GM12878 (cell line): Measurements from ENCODE around the gene PLB1. TPM values are rescaled to one million over a fixed set of nuclear protein-coding genes. Genes with fewer than 3 reads are reported as not detected.

Experiments used
- ATAC-seq: fragments of 200-7000 bp; cut with Tn5 transposase; 3 replicates; pipeline ENCODE4 v1.9.1; 2020; ENCODE audit warnings: mild to moderate bottlenecking, moderate library complexity
- BruUV-seq: library from RNA; stranded (reverse); fragments of 400-500 nt; replicated peaks from 2 replicates; lab custom pipeline; 2021; lab: Mats Ljungman, UMichigan
- CTCF ChIA-PET: fragments of 300-600 bp; sonication (Branson Sonifier 250); formaldehyde crosslinking; extraction: SDS; loops from one replicate; lab custom pipeline; 2021; ENCODE audit warnings: inconsistent platforms; lab: Yijun Ruan, JAX
- POLR2A ChIA-PET: fragments of 350-600 bp; formaldehyde crosslinking; extraction: SDS; loops from one replicate; lab custom pipeline; 2021; ENCODE audit warnings: inconsistent platforms; lab: Charles Lee
- RAD21 ChIA-PET: fragments of 300-600 bp; sonication (Branson Sonifier 250); formaldehyde crosslinking; loops from one replicate; lab custom pipeline; 2023; ENCODE audit warnings: antibody characterized with exemption; ENCODE audit not compliant: unreplicated experiment; lab: Charles Lee
- SMC1A ChIA-PET: fragments of 300-600 bp; sonication (Branson Sonifier 250); formaldehyde crosslinking; loops from one replicate; lab custom pipeline; 2023; ENCODE audit not compliant: unreplicated experiment, uncharacterized antibody; lab: Charles Lee
- DNase-seq: peaks from one replicate; pipeline ENCODE4 v3.0.0-alpha.2; 2011; ENCODE audit warnings: low read depth, low spot score
- FAIRE-seq: peaks from 3 replicates; lab custom pipeline; 2011; peaks lifted over from hg19 to GRCh38; lab: Jason Lieb, UNC
- H2AFZ ChIP-seq: 2 replicates; pipeline ENCODE4 v1.6.0; 2011; ENCODE audit warnings: low read depth, low read length, control low read depth; ENCODE audit not compliant: control insufficient read depth
- H3K27ac ChIP-seq: 2 replicates; pipeline ENCODE4 v1.5.1; 2011; ENCODE audit warnings: control low read depth; ENCODE audit not compliant: control insufficient read depth, insufficient read depth
- H3K27me3 ChIP-seq, 2 experiments: replicated peaks in 1 of 2; 2 replicates each; pipeline versions ENCODE4 v1.6.0 to v1.6.1; 2011; ENCODE audit warnings: low read length in 1 of 2; ENCODE audit not compliant: control insufficient read depth in 2 of 2, insufficient read depth in 2 of 2
- H3K36me3 ChIP-seq, 2 experiments: 2 replicates each; pipeline ENCODE4 v1.5.1; 2011; ENCODE audit warnings: low read length in 1 of 2; ENCODE audit not compliant: control insufficient read depth in 2 of 2, insufficient read depth in 2 of 2
- H3K4me1 ChIP-seq: 2 replicates; pipeline ENCODE4 v1.6.1; 2011; ENCODE audit warnings: mild to moderate bottlenecking, low read length, moderate library complexity, mixed read lengths; ENCODE audit not compliant: control insufficient read depth, insufficient read depth
- H3K4me2 ChIP-seq: 2 replicates; pipeline ENCODE4 v1.6.0; 2011; ENCODE audit warnings: control low read depth; ENCODE audit not compliant: control insufficient read depth, insufficient read depth
- H3K4me3 ChIP-seq: fragments of 200-600 bp; sonication (generic); 2 replicates; pipeline ENCODE4 v1.5.1; 2016
- H3K79me2 ChIP-seq: 2 replicates; pipeline ENCODE4 v1.6.0; 2011; ENCODE audit warnings: low read length; ENCODE audit not compliant: control insufficient read depth, insufficient read depth
- H3K9ac ChIP-seq: 2 replicates; pipeline ENCODE4 v1.8.0; 2011; ENCODE audit warnings: low read length, control low read depth, mixed read lengths; ENCODE audit not compliant: control insufficient read depth, insufficient read depth
- H3K9me3 ChIP-seq: replicated peaks from 3 replicates; pipeline ENCODE4 v1.5.1; 2011; ENCODE audit warnings: mild to moderate bottlenecking, low read length; ENCODE audit not compliant: control insufficient read depth, insufficient read depth
- H4K20me1 ChIP-seq: 2 replicates; pipeline ENCODE4 v1.6.0; 2011; ENCODE audit not compliant: control insufficient read depth, insufficient read depth
- BCL11A ChIP-seq: IDR thresholded peaks from 2 replicates; pipeline ENCODE4 v1.6.1; 2011; ENCODE audit warnings: low read depth, low read length
- CBX3 ChIP-seq: fragments of 200-600 bp; sonication (generic); IDR thresholded peaks from 2 replicates; pipeline ENCODE4 v1.6.1; 2016; ENCODE audit warnings: low read depth, borderline replicate concordance
- EP300 ChIP-seq, 2 experiments: fragments of 150-350 bp in 1 of 2; IDR thresholded peaks; 2 replicates each; pipeline ENCODE4 v1.6.1; 2011 to 2012; ENCODE audit warnings: low read depth in 2 of 2, low read length in 2 of 2, borderline replicate concordance in 1 of 2, improper control_type of control experiment in 1 of 2, inconsistent platforms in 1 of 2; ENCODE audit not compliant: control insufficient read depth in 1 of 2
- HDAC6 ChIP-seq: fragments of 200-600 bp; sonication (generic); IDR thresholded peaks from one replicate; pipeline ENCODE4 v1.8.0; 2017; ENCODE audit warnings: antibody characterized with exemption; ENCODE audit not compliant: unreplicated experiment
- IKZF1 ChIP-seq: fragments of 450-650 bp; conservative IDR thresholded peaks from 2 replicates; pipeline ENCODE4 v1.6.1; 2017; ENCODE audit warnings: antibody characterized with exemption, mild to moderate bottlenecking
- MEF2B ChIP-seq: fragments of 450-650 bp; IDR thresholded peaks from 2 replicates; pipeline ENCODE4 v1.6.1; 2018; ENCODE audit warnings: mild to moderate bottlenecking, moderate library complexity; ENCODE audit not compliant: partially characterized antibody, poor library complexity, severe bottlenecking
- MXI1 ChIP-seq: fragments of 150-350 bp; IDR thresholded peaks from 2 replicates; pipeline ENCODE4 v1.6.1; 2011; ENCODE audit warnings: low read depth, mild to moderate bottlenecking, inconsistent platforms, low read length, improper control_type of control experiment
- NFYA ChIP-seq: IDR thresholded peaks from 2 replicates; pipeline ENCODE4 v1.6.1; 2011; ENCODE audit warnings: low read depth, mild to moderate bottlenecking, low read length, improper control_type of control experiment, borderline replicate concordance
- POLR2AphosphoS5 ChIP-seq: IDR thresholded peaks from 2 replicates; pipeline ENCODE4 v1.6.1; 2011; ENCODE audit warnings: mild to moderate bottlenecking, low read length, inconsistent platforms
- RCOR1 ChIP-seq: conservative IDR thresholded peaks from 2 replicates; pipeline ENCODE4 v1.6.1; 2012; ENCODE audit warnings: low read depth, low read length, improper control_type of control experiment
- RFX5 ChIP-seq: IDR thresholded peaks from 2 replicates; pipeline ENCODE4 v1.6.1; 2011; ENCODE audit warnings: low read depth, low read length, improper control_type of control experiment
- SP1 ChIP-seq: IDR thresholded peaks from one replicate; pipeline ENCODE4 v1.6.1; 2011; ENCODE audit warnings: low read depth, low read length
- ZBED1 ChIP-seq: IDR thresholded peaks from 2 replicates; pipeline ENCODE4 v1.6.1; 2016; ENCODE audit warnings: borderline replicate concordance
- WGBS: methylation state at CpG from one replicate; pipeline ENCODE4 v1.1.6; 2016; ENCODE audit warnings: low lambda C conversion rate; ENCODE audit not compliant: insufficient replicate concordance, insufficient coverage; ENCODE audit errors: missing lambda C conversion rate; 5-methylcytosine and 5-hydroxymethylcytosine counted together
- in situ Hi-C: fragments of 300-500 bp; cut with MboI; formaldehyde crosslinking; loops from 9 replicates; pipeline ENCODE4 v1.14.3; 2018; ENCODE audit warnings: mixed read lengths
- intact Hi-C: fragments of 100-400 bp; cut with micrococcal nuclease; formaldehyde crosslinking; loops from one replicate; pipeline ENCODE4 v1.14.2; 2022; ENCODE audit not compliant: unreplicated experiment
- polyA plus RNA-seq, 11 experiments: library from polyadenylated mRNA; depleted of rRNA in 4 of 11; unstranded in 6 of 11; stranded (reverse) in 5 of 11; fragments of >200 nt; fragmentation: Nextera tagmentation in 4 of 11; fragmentation: Illumina TruSeq in 1 of 11; extraction: Ambion mirVana in 4 of 11; extraction: Trizol in 1 of 11; gene quantifications; 1 replicate in 1 of 11; 2 replicates in 10 of 11; pipeline versions ENCODE4 v1.2.1 to v1.2.3, GENCODE V29; 2011 to 2016; ENCODE audit warnings: inconsistent platforms in 2 of 11, missing spikeins in 2 of 11, low read depth in 1 of 11
- total RNA-seq, 4 experiments: library from RNA; depleted of rRNA in 3 of 4; stranded (reverse); fragments of >200 nt in 3 of 4; fragmentation: Illumina TruSeq in 1 of 4; extraction: Trizol in 1 of 4; gene quantifications; 2 replicates each; pipeline versions ENCODE4 v1.2.1 to v1.2.3, GENCODE V29; 2013 to 2021
- TF ChIP-seq, protein P1 (sequence below): IDR thresholded peaks from 2 replicates; pipeline ENCODE4 v1.6.1; 2012; ENCODE audit warnings: low read depth, low read length, improper control_type of control experiment
- TF ChIP-seq, protein P2 (sequence below): fragments of 150-350 bp; IDR thresholded peaks from 2 replicates; pipeline ENCODE4 v1.6.1; 2016; ENCODE audit warnings: low read depth, low read length
- TF ChIP-seq, protein P3 (sequence below): fragments of 450-650 bp; IDR thresholded peaks from 2 replicates; pipeline ENCODE4 v1.6.1; 2017; ENCODE audit warnings: mild to moderate bottlenecking, moderate library complexity

Gene PLB1
- total and polyA plus RNA-seq, 10 of the 15 experiments (the other 5 are each of a cell fraction or from before 2014, with no cell fraction given): 0.03 to 0.49 (median 0.28) TPM

GRCh38 chr2:28589746-28590463 lies 94.0 kb downstream of the PLB1 start:
- POLR2A ChIA-PET: no interaction called here
- no peak for DNase-seq
- CTCF ChIA-PET: no interaction called here

More at GRCh38 chr2:28589746-28590463, 94.0 kb downstream of the PLB1 start:
- no peaks in the 10 kb centered on the region for H3K27me3 ChIP-seq
- H3K9me3 ChIP-seq: no peaks in the 10 kb centered on the region
- in situ Hi-C loops (no loop called here), intact Hi-C loops (no loop called here)
- H3K27ac ChIP-seq: no peak overlapping the region
- no TSS peak for BruUV-seq
- no peak for FAIRE-seq
- H3K4me1 ChIP-seq: peaks cover 11% of the 10 kb centered on the region; the same call in 1 of the 2 replicates
- H2AFZ ChIP-seq: no peak overlapping the region
- no peaks in the 10 kb centered on the region for H4K20me1 ChIP-seq
- H3K4me3 ChIP-seq: no peak overlapping the region
- RAD21 ChIA-PET: no interaction called here
- no peak overlapping the region for H3K9ac ChIP-seq
- SMC1A ChIA-PET: interaction anchor here (0.8 kb wide), 1 partner anchor 172 kb away, joined by 3 read pairs; no protein-coding TSS in a partner anchor
- no peaks in the 10 kb centered on the region for H3K36me3 ChIP-seq
- no peaks in the 10 kb centered on the region for H3K79me2 ChIP-seq
- no peak for TF ChIP-seq POLR2AphosphoS5
- no peak for TF ChIP-seq RCOR1
- TF ChIP-seq, protein P1, sequence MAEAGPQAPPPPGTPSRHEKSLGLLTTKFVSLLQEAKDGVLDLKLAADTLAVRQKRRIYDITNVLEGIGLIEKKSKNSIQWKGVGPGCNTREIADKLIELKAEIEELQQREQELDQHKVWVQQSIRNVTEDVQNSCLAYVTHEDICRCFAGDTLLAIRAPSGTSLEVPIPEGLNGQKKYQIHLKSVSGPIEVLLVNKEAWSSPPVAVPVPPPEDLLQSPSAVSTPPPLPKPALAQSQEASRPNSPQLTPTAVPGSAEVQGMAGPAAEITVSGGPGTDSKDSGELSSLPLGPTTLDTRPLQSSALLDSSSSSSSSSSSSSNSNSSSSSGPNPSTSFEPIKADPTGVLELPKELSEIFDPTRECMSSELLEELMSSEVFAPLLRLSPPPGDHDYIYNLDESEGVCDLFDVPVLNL: no peak
- no peak for TF ChIP-seq HDAC6
- no peak for TF ChIP-seq CBX3
- TF ChIP-seq MXI1: no peak
- TF ChIP-seq EP300 (IDR thresholded peaks at IDR 0.05; ENCODE audit: borderline replicate concordance in 1 of 2, control insufficient read depth in 1 of 2, low read depth in 2 of 2, low read length in 2 of 2): no peak
- TF ChIP-seq, protein P2, sequence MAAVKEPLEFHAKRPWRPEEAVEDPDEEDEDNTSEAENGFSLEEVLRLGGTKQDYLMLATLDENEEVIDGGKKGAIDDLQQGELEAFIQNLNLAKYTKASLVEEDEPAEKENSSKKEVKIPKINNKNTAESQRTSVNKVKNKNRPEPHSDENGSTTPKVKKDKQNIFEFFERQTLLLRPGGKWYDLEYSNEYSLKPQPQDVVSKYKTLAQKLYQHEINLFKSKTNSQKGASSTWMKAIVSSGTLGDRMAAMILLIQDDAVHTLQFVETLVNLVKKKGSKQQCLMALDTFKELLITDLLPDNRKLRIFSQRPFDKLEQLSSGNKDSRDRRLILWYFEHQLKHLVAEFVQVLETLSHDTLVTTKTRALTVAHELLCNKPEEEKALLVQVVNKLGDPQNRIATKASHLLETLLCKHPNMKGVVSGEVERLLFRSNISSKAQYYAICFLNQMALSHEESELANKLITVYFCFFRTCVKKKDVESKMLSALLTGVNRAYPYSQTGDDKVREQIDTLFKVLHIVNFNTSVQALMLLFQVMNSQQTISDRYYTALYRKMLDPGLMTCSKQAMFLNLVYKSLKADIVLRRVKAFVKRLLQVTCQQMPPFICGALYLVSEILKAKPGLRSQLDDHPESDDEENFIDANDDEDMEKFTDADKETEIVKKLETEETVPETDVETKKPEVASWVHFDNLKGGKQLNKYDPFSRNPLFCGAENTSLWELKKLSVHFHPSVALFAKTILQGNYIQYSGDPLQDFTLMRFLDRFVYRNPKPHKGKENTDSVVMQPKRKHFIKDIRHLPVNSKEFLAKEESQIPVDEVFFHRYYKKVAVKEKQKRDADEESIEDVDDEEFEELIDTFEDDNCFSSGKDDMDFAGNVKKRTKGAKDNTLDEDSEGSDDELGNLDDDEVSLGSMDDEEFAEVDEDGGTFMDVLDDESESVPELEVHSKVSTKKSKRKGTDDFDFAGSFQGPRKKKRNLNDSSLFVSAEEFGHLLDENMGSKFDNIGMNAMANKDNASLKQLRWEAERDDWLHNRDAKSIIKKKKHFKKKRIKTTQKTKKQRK: no peak
- no peak for TF ChIP-seq NFYA
- TF ChIP-seq, protein P3, sequence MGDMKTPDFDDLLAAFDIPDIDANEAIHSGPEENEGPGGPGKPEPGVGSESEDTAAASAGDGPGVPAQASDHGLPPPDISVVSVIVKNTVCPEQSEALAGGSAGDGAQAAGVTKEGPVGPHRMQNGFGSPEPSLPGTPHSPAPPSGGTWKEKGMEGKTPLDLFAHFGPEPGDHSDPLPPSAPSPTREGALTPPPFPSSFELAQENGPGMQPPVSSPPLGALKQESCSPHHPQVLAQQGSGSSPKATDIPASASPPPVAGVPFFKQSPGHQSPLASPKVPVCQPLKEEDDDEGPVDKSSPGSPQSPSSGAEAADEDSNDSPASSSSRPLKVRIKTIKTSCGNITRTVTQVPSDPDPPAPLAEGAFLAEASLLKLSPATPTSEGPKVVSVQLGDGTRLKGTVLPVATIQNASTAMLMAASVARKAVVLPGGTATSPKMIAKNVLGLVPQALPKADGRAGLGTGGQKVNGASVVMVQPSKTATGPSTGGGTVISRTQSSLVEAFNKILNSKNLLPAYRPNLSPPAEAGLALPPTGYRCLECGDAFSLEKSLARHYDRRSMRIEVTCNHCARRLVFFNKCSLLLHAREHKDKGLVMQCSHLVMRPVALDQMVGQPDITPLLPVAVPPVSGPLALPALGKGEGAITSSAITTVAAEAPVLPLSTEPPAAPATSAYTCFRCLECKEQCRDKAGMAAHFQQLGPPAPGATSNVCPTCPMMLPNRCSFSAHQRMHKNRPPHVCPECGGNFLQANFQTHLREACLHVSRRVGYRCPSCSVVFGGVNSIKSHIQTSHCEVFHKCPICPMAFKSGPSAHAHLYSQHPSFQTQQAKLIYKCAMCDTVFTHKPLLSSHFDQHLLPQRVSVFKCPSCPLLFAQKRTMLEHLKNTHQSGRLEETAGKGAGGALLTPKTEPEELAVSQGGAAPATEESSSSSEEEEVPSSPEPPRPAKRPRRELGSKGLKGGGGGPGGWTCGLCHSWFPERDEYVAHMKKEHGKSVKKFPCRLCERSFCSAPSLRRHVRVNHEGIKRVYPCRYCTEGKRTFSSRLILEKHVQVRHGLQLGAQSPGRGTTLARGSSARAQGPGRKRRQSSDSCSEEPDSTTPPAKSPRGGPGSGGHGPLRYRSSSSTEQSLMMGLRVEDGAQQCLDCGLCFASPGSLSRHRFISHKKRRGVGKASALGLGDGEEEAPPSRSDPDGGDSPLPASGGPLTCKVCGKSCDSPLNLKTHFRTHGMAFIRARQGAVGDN: no peak
- TF ChIP-seq SP1: no peak
- TF ChIP-seq RFX5: no peak
- no peak for TF ChIP-seq MEF2B
- no peak for TF ChIP-seq BCL11A
- TF ChIP-seq ZBED1: no peak
- no peak for TF ChIP-seq IKZF1
- no peak overlapping the region for H3K4me2 ChIP-seq
- 49% methylated on average over 15 of the region's 15 CpGs for WGBS
- no peak for ATAC-seq
